GM23338 (cell line): ENCODE measurements around the gene CCNB1IP1. TPM values are rescaled to one million over a fixed set of nuclear protein-coding genes. Genes with fewer than 3 reads are reported as not detected.

ENCODE experiments used
- ATAC-seq: fragments of 200-7000 bp; cut with Tn5 transposase; 3 replicates; pipeline ENCODE4 v1.9.1; 2020
- DNase-seq: peaks from one replicate; pipeline ENCODE4 v3.0.0-alpha.2; 2015; ENCODE audit warnings: low spot score
- H2AFZ ChIP-seq: fragments of 200-600 bp; sonication (generic); 2 replicates; pipeline ENCODE4 v1.8.0; 2016; ENCODE audit warnings: antibody characterized with exemption, mild to moderate bottlenecking, moderate library complexity
- H3F3A ChIP-seq: fragments of 200-600 bp; sonication (generic); replicated peaks from 2 replicates; pipeline ENCODE4 v1.8.0; 2017; ENCODE audit warnings: antibody characterized with exemption, mixed run types, low read depth
- H3K27ac ChIP-seq: fragments of 200-600 bp; sonication (generic); 2 replicates; pipeline ENCODE4 v1.6.1; 2016; ENCODE audit warnings: low read depth
- H3K27me3 ChIP-seq: fragments of 200-600 bp; sonication (generic); 2 replicates; pipeline ENCODE4 v1.8.0; 2016; ENCODE audit warnings: mild to moderate bottlenecking, mixed run types, moderate library complexity; ENCODE audit not compliant: insufficient read depth
- H3K36me3 ChIP-seq: fragments of 200-600 bp; sonication (generic); 2 replicates; pipeline ENCODE4 v1.8.0; 2016; ENCODE audit warnings: mild to moderate bottlenecking; ENCODE audit not compliant: insufficient read depth
- H3K4me1 ChIP-seq: fragments of 200-600 bp; sonication (generic); 2 replicates; pipeline ENCODE4 v1.8.0; 2016; ENCODE audit warnings: mild to moderate bottlenecking, moderate library complexity; ENCODE audit not compliant: insufficient read depth
- H3K4me2 ChIP-seq: fragments of 200-600 bp; sonication (generic); 2 replicates; pipeline ENCODE4 v1.7.1; 2017; ENCODE audit warnings: mixed run types
- H3K4me3 ChIP-seq: fragments of 200-600 bp; sonication (generic); 2 replicates; pipeline ENCODE4 v1.6.1; 2016; ENCODE audit warnings: mixed run types
- H3K79me2 ChIP-seq: fragments of 200-600 bp; sonication (generic); replicated peaks from 2 replicates; pipeline ENCODE4 v1.8.0; 2017; ENCODE audit warnings: mild to moderate bottlenecking; ENCODE audit not compliant: insufficient read depth
- H3K9me2 ChIP-seq: fragments of 200-600 bp; sonication (generic); 2 replicates; pipeline ENCODE4 v1.8.0; 2017; ENCODE audit not compliant: insufficient read depth
- H4K20me1 ChIP-seq: fragments of 200-600 bp; sonication (generic); replicated peaks from 2 replicates; pipeline ENCODE4 v1.8.0; 2017; ENCODE audit warnings: mild to moderate bottlenecking; ENCODE audit not compliant: insufficient read depth
- H3K27ac Mint-ChIP-seq: 2 replicates; pipeline ENCODE4 v1.8.0; 2020; ENCODE audit warnings: inconsistent platforms, mild to moderate bottlenecking, moderate library complexity, mixed read lengths
- H3K27me3 Mint-ChIP-seq: 3 replicates; pipeline ENCODE4 v1.8.0; 2022; ENCODE audit warnings: low read depth, mild to moderate bottlenecking, moderate library complexity, mixed read lengths, inconsistent platforms; ENCODE audit not compliant: insufficient read depth, poor library complexity
- H3K36me3 Mint-ChIP-seq: 3 replicates; pipeline ENCODE4 v1.8.0; 2021; ENCODE audit warnings: low read depth, mild to moderate bottlenecking, inconsistent platforms, moderate library complexity, mixed read lengths
- H3K4me1 Mint-ChIP-seq: 3 replicates; pipeline ENCODE4 v1.8.0; 2020; ENCODE audit warnings: mild to moderate bottlenecking, inconsistent platforms, mixed read lengths
- H3K4me3 Mint-ChIP-seq: 3 replicates; pipeline ENCODE4 v1.8.0; 2021; ENCODE audit warnings: moderate library complexity, mild to moderate bottlenecking, inconsistent platforms, mixed read lengths
- H3K9me3 Mint-ChIP-seq: 3 replicates; pipeline ENCODE4 v1.8.0; 2020; ENCODE audit warnings: moderate library complexity, mild to moderate bottlenecking, inconsistent platforms, mixed read lengths
- CREB1 ChIP-seq: fragments of 250-450 bp; sonication (Bioruptor Pico); IDR thresholded peaks from 2 replicates; pipeline ENCODE4 v1.5.0; 2020; ENCODE audit warnings: low read depth, mild to moderate bottlenecking, moderate library complexity
- EZH2 ChIP-seq: fragments of 200-600 bp; sonication (generic); IDR thresholded peaks from one replicate; pipeline ENCODE4 v1.8.0; 2017; ENCODE audit warnings: antibody characterized with exemption, mild to moderate bottlenecking, low read depth; ENCODE audit not compliant: unreplicated experiment
- EZH2phosphoT487 ChIP-seq: fragments of 200-600 bp; sonication (generic); IDR thresholded peaks from one replicate; pipeline ENCODE4 v1.8.1; 2018; ENCODE audit warnings: antibody characterized with exemption; ENCODE audit not compliant: unreplicated experiment
- JUNB ChIP-seq: IDR thresholded peaks from one replicate; pipeline ENCODE4 v1.6.1; 2016; ENCODE audit warnings: antibody characterized with exemption; ENCODE audit not compliant: unreplicated experiment
- NANOG ChIP-seq: IDR thresholded peaks from 2 replicates; pipeline ENCODE4 v1.6.1; 2016; ENCODE audit warnings: antibody characterized with exemption, borderline replicate concordance
- POLR2AphosphoS5 ChIP-seq: IDR thresholded peaks from 2 replicates; pipeline ENCODE4 v1.6.1; 2016; ENCODE audit warnings: antibody characterized with exemption, low read depth
- STAT1 ChIP-seq: IDR thresholded peaks from one replicate; pipeline ENCODE4 v1.6.1; 2016; ENCODE audit warnings: antibody characterized with exemption; ENCODE audit not compliant: unreplicated experiment
- ZNF114 ChIP-seq: fragments of 250-450 bp; sonication (Bioruptor Pico); IDR thresholded peaks from 2 replicates; pipeline ENCODE4 v1.5.0; 2020; ENCODE audit warnings: mild to moderate bottlenecking, moderate library complexity
- ZNF331 ChIP-seq: fragments of 250-450 bp; sonication (Bioruptor Pico); IDR thresholded peaks from 2 replicates; pipeline ENCODE4 v1.5.0; 2020; ENCODE audit warnings: low read depth, mild to moderate bottlenecking, moderate library complexity
- polyA plus RNA-seq: library from polyadenylated mRNA; unstranded; fragments of >200 nt; fragmentation: Nextera tagmentation; extraction: Ambion mirVana; gene quantifications from 2 replicates; pipeline ENCODE4 v1.2.1, GENCODE V29; 2016
- total RNA-seq: library from RNA; depleted of rRNA; stranded (reverse); fragments of >200 nt; shearing (Covaris generic); gene quantifications from 2 replicates; pipeline ENCODE4 v1.2.3, GENCODE V29; 2014
- TF ChIP-seq, protein P1 (sequence below), 2 experiments: fragments of 200-600 bp in 1 of 2; sonication (generic) in 1 of 2; conservative IDR thresholded peaks; 2 replicates each; pipeline versions ENCODE4 v1.5.1 to v1.6.1; 2016 to 2017; ENCODE audit warnings: antibody characterized with exemption in 2 of 2, low read depth in 2 of 2, mild to moderate bottlenecking in 2 of 2, moderate library complexity in 1 of 2
- TF ChIP-seq, protein P2 (sequence below): IDR thresholded peaks from 2 replicates; pipeline ENCODE4 v1.6.1; 2016; ENCODE audit warnings: antibody characterized with exemption
- TF ChIP-seq, protein P3 (sequence below): IDR thresholded peaks from one replicate; pipeline ENCODE4 v1.6.1; 2018; ENCODE audit warnings: antibody characterized with exemption; ENCODE audit not compliant: unreplicated experiment

CCNB1IP1 gene
- total and polyA plus RNA-seq, 2 experiments from 2014 or later, result 108 to 254 TPM

DNA sequence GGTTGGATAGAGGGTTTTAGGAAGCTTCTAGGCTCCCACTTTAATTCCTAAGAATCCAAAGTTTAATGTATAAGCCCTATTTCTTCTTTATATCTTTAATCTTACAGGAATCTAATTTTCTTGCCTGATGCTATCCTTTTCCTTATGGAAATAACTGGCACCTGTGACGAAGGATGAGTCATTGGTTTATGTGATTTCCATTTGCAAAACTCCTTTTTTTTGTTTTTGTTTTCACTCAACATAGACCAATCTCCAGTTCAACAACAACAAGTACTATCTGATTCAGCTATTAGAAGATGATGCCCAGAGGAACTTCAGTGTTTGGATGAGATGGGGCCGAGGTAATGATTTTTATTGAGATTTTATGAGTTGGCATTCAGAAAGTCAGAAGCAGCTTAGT, 17.2 kb upstream of the CCNB1IP1 start (continued):
- TF ChIP-seq, protein P1, sequence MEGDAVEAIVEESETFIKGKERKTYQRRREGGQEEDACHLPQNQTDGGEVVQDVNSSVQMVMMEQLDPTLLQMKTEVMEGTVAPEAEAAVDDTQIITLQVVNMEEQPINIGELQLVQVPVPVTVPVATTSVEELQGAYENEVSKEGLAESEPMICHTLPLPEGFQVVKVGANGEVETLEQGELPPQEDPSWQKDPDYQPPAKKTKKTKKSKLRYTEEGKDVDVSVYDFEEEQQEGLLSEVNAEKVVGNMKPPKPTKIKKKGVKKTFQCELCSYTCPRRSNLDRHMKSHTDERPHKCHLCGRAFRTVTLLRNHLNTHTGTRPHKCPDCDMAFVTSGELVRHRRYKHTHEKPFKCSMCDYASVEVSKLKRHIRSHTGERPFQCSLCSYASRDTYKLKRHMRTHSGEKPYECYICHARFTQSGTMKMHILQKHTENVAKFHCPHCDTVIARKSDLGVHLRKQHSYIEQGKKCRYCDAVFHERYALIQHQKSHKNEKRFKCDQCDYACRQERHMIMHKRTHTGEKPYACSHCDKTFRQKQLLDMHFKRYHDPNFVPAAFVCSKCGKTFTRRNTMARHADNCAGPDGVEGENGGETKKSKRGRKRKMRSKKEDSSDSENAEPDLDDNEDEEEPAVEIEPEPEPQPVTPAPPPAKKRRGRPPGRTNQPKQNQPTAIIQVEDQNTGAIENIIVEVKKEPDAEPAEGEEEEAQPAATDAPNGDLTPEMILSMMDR (conservative IDR thresholded peaks at IDR 0.05; ENCODE audit: low read depth in 2 of 2), result no peak
- TF ChIP-seq EZH2phosphoT487 (no peak), JUNB (no peak), STAT1 (no peak), NANOG (no peak), POLR2AphosphoS5 (no peak), ZNF114 (CRISPR knock-in tag) (no peak), CREB1 (CRISPR knock-in tag) (no peak), EZH2 (no peak), ZNF331 (CRISPR knock-in tag) (no peak)
- TF ChIP-seq, protein P2, sequence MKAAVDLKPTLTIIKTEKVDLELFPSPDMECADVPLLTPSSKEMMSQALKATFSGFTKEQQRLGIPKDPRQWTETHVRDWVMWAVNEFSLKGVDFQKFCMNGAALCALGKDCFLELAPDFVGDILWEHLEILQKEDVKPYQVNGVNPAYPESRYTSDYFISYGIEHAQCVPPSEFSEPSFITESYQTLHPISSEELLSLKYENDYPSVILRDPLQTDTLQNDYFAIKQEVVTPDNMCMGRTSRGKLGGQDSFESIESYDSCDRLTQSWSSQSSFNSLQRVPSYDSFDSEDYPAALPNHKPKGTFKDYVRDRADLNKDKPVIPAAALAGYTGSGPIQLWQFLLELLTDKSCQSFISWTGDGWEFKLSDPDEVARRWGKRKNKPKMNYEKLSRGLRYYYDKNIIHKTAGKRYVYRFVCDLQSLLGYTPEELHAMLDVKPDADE, result no peak
- TF ChIP-seq, protein P3, sequence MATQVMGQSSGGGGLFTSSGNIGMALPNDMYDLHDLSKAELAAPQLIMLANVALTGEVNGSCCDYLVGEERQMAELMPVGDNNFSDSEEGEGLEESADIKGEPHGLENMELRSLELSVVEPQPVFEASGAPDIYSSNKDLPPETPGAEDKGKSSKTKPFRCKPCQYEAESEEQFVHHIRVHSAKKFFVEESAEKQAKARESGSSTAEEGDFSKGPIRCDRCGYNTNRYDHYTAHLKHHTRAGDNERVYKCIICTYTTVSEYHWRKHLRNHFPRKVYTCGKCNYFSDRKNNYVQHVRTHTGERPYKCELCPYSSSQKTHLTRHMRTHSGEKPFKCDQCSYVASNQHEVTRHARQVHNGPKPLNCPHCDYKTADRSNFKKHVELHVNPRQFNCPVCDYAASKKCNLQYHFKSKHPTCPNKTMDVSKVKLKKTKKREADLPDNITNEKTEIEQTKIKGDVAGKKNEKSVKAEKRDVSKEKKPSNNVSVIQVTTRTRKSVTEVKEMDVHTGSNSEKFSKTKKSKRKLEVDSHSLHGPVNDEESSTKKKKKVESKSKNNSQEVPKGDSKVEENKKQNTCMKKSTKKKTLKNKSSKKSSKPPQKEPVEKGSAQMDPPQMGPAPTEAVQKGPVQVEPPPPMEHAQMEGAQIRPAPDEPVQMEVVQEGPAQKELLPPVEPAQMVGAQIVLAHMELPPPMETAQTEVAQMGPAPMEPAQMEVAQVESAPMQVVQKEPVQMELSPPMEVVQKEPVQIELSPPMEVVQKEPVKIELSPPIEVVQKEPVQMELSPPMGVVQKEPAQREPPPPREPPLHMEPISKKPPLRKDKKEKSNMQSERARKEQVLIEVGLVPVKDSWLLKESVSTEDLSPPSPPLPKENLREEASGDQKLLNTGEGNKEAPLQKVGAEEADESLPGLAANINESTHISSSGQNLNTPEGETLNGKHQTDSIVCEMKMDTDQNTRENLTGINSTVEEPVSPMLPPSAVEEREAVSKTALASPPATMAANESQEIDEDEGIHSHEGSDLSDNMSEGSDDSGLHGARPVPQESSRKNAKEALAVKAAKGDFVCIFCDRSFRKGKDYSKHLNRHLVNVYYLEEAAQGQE, result no peak

DNA sequence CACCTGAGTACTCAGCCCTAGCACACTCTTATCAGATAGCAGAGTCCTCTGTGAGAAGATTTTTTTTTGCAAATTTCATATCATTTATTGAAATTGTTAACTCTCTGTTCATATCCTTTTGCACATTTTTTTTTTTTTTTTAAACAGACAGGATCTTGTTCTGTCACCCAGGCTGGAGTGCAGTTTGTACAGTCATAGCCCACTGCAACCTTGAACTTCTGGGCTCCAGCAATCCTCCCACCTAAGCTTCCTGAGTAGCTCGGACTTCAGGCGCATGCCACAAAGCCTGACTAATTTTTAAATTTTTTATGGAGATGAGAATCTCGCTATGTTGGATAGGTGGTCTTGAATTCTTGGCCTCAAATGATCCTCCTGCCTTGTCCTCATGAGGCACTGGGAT, 14.7 kb upstream of the CCNB1IP1 start:
- Mint-ChIP-seq H3K4me3 (no peak overlapping the region), H3K27ac (no peak overlapping the region), H3K9me3 (peaks cover 3% of the 10 kb centered on the region; the same call in 1 of the 3 replicates), H3K4me1 (0 out of 3 replicates have a peak, but pooled peaks cover 4% of the 10 kb centered on the region), H3K27me3 (peaks cover 6% of the 10 kb centered on the region), H3K36me3 (peaks cover 71% of the 10 kb centered on the region)
- no peak overlapping the region for H3K4me3 ChIP-seq
- H2AFZ ChIP-seq, result no peak overlapping the region
- H3K4me1 ChIP-seq, result peaks cover 6% of the 10 kb centered on the region
- H3K27me3 ChIP-seq, result no peaks in the 10 kb centered on the region
- DNase-seq (no peak), ATAC-seq (no peak)
- H3K79me2 ChIP-seq, result peaks cover 14% of the 10 kb centered on the region
- H3F3A ChIP-seq, result no peaks in the 10 kb centered on the region
- no peaks in the 10 kb centered on the region for H3K9me2 ChIP-seq
- H3K4me2 ChIP-seq, result no peak overlapping the region
- H3K36me3 ChIP-seq, result peaks cover 59% of the 10 kb centered on the region
- no peak overlapping the region for H3K27ac ChIP-seq
- no peaks in the 10 kb centered on the region; the same call in 1 of the 2 replicates for H4K20me1 ChIP-seq
- TF ChIP-seq STAT1 (no peak), EZH2 (no peak), CREB1 (CRISPR knock-in tag) (no peak), NANOG (no peak), ZNF331 (CRISPR knock-in tag) (no peak), JUNB (no peak), POLR2AphosphoS5 (no peak), EZH2phosphoT487 (no peak)
- TF ChIP-seq, protein P3, result no peak
- TF ChIP-seq, protein P2, result no peak
